HG03103 (cell line): ENCODE data around the gene USP2.

Source experiments
- ATAC-seq: cut with Tn5 transposase; IDR thresholded peaks from one replicate; pipeline ENCODE4 v1.9.1; 2021; ENCODE audit warnings: low read depth; ENCODE audit not compliant: unreplicated experiment

Gene USP2

GRCh38 chr11:119381181-119381988 is at the start of gene USP2:
USP2 (minus strand) TSS chr11:119381690; CDS start chr11:119373480, 8,210 bp downstream.
- ATAC-seq: peak; percentile 97

- no peak for ATAC-seq
Measured at GRCh38 chr11:119427279-119427678, 45.8 kb upstream of the USP2 start.

- no peak for ATAC-seq
Measured at GRCh38 chr11:119426142-119426541, 44.7 kb upstream of the USP2 start.

- ATAC-seq: no peak
Measured at GRCh38 chr11:119424775-119425174, 43.3 kb upstream of the USP2 start.

- no peak for ATAC-seq
Measured at GRCh38 chr11:119424276-119424675, 42.8 kb upstream of the USP2 start.

GRCh38 chr11:119423509-119424254 is 42.2 kb upstream of the USP2 start:
- ATAC-seq: no peak

- no peak for ATAC-seq
Measured at GRCh38 chr11:119422809-119423508, 41.5 kb upstream of the USP2 start, which contains the start of gene THY1. THY1 (minus strand) TSS chr11:119423172; CDS start chr11:119420905, 2,267 bp downstream.

- ATAC-seq: no peak
Measured at GRCh38 chr11:119421941-119422808, 40.7 kb upstream of the USP2 start.

- ATAC-seq: no peak
Measured at GRCh38 chr11:119421351-119421750, 39.9 kb upstream of the USP2 start.

- no peak for ATAC-seq
Measured at GRCh38 chr11:119420631-119421030, 39.1 kb upstream of the USP2 start.

GRCh38 chr11:119419834-119420492 is 38.5 kb upstream of the USP2 start:
- ATAC-seq: no peak

- ATAC-seq: no peak
Measured at GRCh38 chr11:119419246-119419645, 37.8 kb upstream of the USP2 start.

GRCh38 chr11:119418759-119419158 is 37.3 kb upstream of the USP2 start:
- no peak for ATAC-seq

GRCh38 chr11:119417726-119418540 is 36.4 kb upstream of the USP2 start:
- ATAC-seq: no peak

- ATAC-seq: no peak
Measured at GRCh38 chr11:119416606-119417580, 35.4 kb upstream of the USP2 start.

- no peak for ATAC-seq
Measured at GRCh38 chr11:119415966-119416365, 34.5 kb upstream of the USP2 start.

- ATAC-seq: no peak
Measured at GRCh38 chr11:119415517-119415916, 34.0 kb upstream of the USP2 start.

- ATAC-seq: no peak
Measured at GRCh38 chr11:119414734-119415133, 33.2 kb upstream of the USP2 start.
